ENCODE measurements around the gene MIER3. TPM values are rescaled to one million over a fixed set of nuclear protein-coding genes. Genes with fewer than 3 reads are reported as not detected.

The MIER3 gene
- total and polyA plus RNA-seq, 9 of the 15 experiments (the other 6 are each of a cell fraction or from before 2014, with no cell fraction given) = 4.1 to 29.3 (median 13.0) TPM

GRCh38 chr5:56908942-56909293 lies 43.0 kb downstream of the MIER3 start (continued):
- TF ChIP-seq BCOR (IDR thresholded peaks at IDR 0.05) (no peak), ZFPM2 (CRISPR knock-in tag; IDR thresholded peaks at IDR 0.05) (no peak), BRD9 (IDR thresholded peaks at IDR 0.05; ENCODE audit: low read depth, partially characterized antibody) (peak; percentile 51), FOXJ3 (CRISPR knock-in tag; IDR thresholded peaks at IDR 0.05) (no peak), ZNF561 (CRISPR knock-in tag; conservative IDR thresholded peaks at IDR 0.05) (no peak), THAP12 (CRISPR knock-in tag; IDR thresholded peaks at IDR 0.05) (no peak), MLLT1 (IDR thresholded peaks at IDR 0.05) (peak in 1 of 2 experiments; percentile 28; a peak in 1 of 4 replicates), ZNF318 (IDR thresholded peaks at IDR 0.05; ENCODE audit: borderline replicate concordance in 1 of 2, low read depth in 1 of 2) (no peak), ZKSCAN8 (CRISPR knock-in tag; IDR thresholded peaks at IDR 0.05) (no peak), KLF16 (IDR thresholded peaks at IDR 0.05) (no peak), NCOA2 (IDR thresholded peaks at IDR 0.05; ENCODE audit: partially characterized antibody in 2 of 2) (no peak), DPF2 (IDR thresholded peaks at IDR 0.05) (no peak), BRD4 (IDR thresholded peaks at IDR 0.05) (no peak), YY1 (IDR thresholded peaks at IDR 0.05; ENCODE audit: borderline replicate concordance in 1 of 3, control insufficient read depth in 1 of 3, extremely low read depth in 1 of 3, insufficient read depth in 3 of 3, insufficient read length in 1 of 3, insufficient replicate concordance in 2 of 3, low read depth in 1 of 3, low read length in 2 of 3) (no peak), PPARD (CRISPR knock-in tag; IDR thresholded peaks at IDR 0.05) (no peak)
